DOHH2 (cell line): ENCODE measurements around the gene CFAP251.

Source experiments
- CTCF ChIP-seq: fragments of 200-600 bp; sonication (generic); IDR thresholded peaks from one replicate; pipeline ENCODE4 v1.5.1; 2014; ENCODE audit warnings: antibody characterized with exemption, mild to moderate bottlenecking, low read depth, low read length; ENCODE audit not compliant: poor library complexity, severe bottlenecking
- EZH2phosphoT487 ChIP-seq: fragments of 200-600 bp; sonication (generic); IDR thresholded peaks from 2 replicates; pipeline ENCODE4 v1.6.1; 2017; ENCODE audit warnings: borderline replicate concordance, mild to moderate bottlenecking, antibody characterized with exemption, low read length, moderate library complexity, mixed read lengths

GRCh38 chr12:121947981-121948380 is 29.6 kb downstream of the CFAP251 start:
- TF ChIP-seq CTCF (no peak), EZH2phosphoT487 (no peak)
